GM18526 (cell line): ENCODE data around the gene NDUFC1.

Experiments
- POLR2A ChIP-seq: IDR thresholded peaks from 3 replicates; pipeline ENCODE4 v1.6.1; 2011; ENCODE audit not compliant: insufficient read length; ENCODE audit errors: extremely low read depth

NDUFC1 gene

DNA sequence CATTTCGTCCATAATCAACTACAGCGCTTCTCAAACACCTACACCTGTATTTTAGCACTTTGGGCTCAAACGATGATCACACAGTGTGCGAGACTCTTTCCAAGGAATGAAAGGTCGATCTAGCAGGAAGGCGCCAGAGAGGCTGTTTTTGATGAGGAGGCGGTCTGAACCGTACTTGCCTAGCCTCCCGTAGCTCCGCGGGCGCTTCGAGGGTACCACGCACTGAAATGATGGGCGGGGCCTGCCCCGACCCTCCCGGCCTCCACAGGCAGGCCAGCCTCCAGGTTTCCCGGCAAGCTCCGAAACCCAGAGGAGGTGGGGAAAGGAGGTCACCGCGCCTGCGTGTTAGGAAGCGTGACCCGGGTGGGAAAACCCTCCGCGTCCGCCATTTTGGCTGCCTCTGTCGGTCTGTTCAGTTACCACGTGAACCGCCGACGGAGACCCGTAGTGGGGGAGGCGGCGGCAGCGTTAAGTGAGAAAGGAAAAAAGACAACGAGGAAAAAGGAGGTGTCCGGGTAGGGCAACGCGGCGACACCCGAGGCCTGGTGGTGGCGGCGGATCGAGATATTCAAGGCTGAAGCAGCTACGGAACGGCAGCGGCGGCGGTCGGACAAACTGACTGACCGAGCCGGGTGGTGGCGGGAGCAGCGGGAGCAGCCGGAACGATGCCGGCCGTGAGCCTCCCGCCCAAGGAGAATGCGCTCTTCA lies 1.0 kb downstream of the NDUFC1 start, which contains the start of gene NAA15:
Gene NAA15 (plus strand): TSS at position 393 of the 708 bp plus-strand sequence. CDS start 273 bp downstream, at position 666.
- peak; percentile 71 for TF ChIP-seq POLR2A

DNA sequence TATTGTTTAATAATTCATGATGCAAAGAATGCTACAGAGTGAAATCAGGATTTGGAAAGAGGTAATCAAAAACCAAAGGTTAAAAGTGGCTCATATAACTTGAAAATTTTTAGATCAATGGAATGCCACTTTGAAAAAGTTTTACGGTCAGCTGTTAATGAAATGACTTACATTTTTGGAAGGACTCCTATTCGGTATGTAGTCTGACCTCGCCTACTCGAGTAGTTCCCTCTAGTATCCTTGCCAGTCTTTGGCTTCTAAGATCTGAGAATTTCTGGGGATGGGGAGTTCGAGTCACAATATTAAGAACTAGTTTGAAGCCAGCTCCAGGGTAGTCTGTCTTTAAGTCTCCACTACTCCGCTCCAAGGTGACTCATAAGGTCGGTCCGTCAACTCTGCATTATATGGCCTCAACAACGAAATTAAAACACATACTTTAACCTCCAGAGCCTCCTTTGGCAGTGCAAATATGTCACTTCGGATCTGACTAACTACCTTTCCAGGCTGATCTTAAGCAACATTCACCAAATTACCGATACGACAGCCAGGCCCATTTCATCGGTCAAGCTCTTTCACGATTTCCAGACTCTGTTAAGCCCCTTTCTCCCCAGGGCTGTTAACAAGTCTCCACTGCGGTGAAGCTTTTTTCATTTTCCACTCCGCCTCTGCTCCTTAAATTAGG lies 1.7 kb downstream of the NDUFC1 start:
- no peak for TF ChIP-seq POLR2A

DNA sequence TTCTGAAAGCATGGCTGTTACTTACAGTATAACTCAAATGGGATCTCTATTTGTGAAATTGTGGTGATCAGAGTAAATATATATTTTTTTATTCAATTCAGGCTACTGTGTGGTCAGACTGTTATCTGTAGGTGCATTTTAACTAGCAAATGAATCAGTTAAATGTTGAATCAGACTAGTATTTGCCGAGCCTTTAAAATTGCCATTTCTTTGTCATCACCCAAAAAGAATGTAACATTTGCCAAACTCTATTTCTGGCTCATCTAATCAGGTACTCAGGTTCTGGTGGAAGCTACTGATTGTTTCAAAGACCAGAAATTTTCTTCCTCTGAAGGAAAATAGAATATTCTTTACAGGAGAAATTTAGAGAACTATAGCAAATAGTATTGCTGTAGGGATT lies 2.7 kb downstream of the NDUFC1 start:
- no peak for TF ChIP-seq POLR2A

DNA sequence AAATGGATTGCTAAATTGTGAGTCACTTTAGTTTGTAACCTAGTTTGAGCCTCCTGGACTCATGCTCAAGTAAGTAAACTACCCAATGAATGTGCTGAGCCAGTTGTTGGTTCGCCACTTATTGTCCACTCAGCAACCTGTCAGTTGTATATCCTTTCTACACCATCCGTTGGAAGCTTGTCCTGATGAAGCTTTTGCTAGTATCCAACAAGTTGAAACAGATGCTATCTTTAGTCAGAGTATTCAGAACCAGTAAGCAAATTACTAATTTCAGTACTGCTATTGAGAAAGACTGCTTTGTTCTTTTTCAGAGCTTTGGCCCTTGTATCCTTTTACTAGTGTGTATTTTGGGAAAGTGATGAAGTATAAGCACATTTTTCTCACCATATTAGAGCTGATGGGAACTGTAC lies 5.3 kb downstream of the NDUFC1 start:
- no peak for TF ChIP-seq POLR2A

DNA sequence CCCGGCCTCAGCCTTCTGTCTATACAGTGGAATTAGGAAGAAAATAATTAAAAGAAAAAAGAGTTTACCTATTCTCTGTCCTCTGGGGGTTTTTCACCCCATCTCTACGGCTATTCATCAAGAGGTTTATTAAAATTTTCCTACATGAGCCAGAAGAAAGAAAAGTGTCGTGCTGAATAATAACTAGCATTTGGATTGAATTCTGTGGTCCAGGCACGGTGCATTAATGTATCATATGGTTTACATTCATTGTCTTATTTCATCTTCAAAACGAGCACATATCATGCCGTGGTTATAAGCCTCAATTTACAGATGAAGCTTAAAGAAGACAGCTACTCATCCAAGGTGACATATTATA lies 6.4 kb downstream of the NDUFC1 start:
- TF ChIP-seq POLR2A, result no peak

DNA sequence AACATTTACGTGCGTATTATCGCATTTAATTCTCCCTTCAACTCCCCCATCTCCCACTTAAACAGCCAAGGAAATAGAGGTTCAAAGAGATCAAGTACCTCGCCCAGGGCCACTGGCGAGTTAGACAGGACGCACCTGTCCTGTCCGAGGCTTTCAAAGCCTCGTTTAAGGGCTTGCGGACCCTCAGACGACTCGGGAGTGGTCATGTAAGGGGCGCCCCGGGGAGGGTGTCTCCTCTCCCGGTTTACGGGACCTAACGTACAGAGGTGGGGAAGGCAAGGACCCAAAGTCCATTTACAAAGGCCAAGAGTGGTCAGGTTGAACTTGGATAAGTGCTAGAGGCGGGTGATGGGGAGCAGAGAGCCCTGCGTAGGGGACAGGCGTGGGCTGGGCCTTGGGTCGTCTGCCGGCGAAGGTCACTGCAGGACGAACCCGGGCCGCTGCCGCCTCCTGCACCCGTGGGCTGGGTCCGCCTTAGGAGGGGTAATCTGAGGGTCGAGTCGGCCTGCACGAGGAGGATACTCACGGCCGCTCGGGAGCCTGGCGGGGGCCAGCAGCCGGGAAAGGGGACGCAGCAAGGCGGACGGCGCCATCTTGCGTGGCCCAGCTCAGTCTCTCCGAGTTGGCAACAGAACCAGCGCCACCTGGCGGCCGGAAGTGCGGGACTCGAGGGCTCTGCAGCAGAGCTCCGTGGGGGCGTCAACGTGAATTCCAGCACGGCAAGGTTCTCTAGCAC lies 6.9 kb downstream of the NDUFC1 start:
- peak; percentile 72 for TF ChIP-seq POLR2A

DNA sequence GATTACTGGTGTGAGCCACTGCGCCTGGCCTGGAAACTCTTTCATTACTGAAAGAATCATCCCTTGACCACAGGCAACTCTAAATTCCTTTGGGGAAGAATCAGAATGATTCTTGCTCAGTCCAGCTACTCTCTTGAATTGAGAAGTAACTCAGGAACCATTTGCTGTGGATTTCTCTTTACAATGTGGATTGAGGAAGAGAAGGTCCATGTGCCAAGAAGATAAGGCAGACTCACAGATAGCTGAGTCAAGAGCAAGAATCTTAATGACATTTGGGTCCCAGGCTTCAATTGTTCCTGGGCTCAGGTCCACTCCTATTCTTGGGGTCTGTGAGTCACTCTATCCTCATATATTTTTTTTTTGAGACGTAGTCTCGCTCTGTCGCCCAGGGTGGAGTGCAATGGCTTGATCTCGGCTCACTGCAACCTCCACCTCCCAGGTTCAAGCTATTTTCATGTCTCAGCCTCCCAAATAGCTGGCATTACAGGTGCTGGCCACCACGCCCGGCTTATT lies 16.0 kb downstream of the NDUFC1 start:
- no peak for TF ChIP-seq POLR2A

DNA sequence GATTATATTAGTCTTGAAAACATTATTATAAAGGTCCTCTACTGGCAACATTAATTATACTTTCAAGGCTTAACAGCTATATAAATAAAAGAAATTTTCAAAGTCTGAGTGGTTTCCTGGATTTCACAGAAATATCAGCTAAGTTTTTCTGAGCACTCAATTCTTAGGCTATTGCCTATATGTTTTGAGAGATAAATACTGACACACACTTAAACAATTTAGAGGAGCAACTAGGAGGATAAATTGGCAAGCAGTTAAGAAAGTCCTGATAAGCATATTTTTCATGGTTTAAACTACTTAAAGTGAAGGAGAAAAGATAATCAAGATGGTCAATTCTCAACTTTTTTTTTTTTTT lies 19.6 kb downstream of the NDUFC1 start:
- TF ChIP-seq POLR2A, result no peak

DNA sequence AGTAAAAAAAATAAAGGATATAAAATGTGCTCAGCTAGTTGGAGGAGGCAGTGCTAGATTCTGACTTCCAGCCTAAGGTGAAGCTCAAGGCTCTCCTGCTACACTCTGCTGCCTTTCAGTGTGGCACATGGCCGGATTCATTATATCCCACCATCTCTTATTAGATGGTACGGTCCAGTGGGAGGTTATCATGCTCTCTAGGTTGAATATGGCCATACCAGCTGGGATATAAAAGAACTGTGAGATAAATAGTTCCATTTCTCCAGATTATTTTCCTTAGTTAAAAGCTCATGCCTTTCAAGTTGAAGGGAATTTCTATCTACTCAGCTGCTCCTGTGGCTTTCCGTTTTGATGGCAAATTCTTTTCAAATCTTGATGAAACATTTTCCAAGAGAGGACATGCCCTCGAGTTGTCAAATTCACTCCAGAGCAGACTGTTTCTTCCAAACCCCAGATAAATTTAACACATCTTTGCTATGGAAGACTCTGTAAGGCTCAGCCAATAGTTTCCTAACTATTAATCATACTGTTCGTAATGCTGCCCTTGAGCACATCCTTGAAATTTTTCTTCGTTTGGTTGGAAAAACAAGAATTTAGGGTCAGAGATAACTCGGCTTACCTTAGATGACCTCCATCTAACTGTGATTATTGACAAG lies 20.1 kb downstream of the NDUFC1 start:
- no peak for TF ChIP-seq POLR2A

DNA sequence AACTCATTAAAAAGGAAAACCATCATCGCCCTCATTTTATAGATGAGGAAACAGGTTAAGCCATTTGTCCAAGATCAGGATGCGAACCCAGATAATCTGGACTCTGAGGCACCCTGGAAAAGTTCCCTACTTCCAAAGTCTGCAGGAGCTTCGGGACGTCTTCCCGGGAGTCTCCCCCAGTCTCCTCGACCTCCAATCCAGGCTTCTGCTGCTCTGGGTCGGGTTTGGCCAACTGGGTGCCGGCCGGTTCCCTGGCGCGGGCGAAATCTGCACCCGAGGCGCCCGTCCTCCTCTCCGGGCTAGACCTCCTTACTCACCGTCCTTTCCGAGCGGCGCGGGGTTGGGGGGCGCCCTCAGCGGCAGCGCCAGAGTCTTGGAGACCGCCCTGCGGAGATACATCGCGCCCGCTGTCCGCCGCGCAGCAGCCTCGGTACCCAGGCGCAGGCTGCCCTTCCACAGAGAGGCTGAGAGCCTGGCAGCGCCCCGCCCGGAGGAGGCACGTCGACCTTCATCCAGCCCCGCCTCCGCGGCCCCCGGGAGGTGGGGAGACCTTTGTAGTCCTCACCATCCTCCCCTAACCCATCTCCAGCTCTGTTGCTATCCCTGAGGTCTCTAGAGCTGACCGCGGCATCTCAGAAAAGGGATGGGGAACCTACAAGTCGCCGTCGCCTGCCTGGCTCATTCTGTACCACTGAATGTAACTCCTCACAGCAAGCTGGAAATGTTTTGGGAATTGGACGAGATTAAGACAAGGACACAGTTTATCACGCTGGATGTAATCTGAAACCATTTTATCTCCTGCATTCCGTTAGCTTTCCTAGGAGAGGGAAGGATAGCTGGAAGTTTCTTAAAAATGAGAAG lies 22.3 kb downstream of the NDUFC1 start, which contains the start of gene MGARP:
Gene MGARP (minus strand): TSS at position 466 of the 861 bp plus-strand sequence. CDS start 67 bp downstream, at position 399.
- no peak for TF ChIP-seq POLR2A

DNA sequence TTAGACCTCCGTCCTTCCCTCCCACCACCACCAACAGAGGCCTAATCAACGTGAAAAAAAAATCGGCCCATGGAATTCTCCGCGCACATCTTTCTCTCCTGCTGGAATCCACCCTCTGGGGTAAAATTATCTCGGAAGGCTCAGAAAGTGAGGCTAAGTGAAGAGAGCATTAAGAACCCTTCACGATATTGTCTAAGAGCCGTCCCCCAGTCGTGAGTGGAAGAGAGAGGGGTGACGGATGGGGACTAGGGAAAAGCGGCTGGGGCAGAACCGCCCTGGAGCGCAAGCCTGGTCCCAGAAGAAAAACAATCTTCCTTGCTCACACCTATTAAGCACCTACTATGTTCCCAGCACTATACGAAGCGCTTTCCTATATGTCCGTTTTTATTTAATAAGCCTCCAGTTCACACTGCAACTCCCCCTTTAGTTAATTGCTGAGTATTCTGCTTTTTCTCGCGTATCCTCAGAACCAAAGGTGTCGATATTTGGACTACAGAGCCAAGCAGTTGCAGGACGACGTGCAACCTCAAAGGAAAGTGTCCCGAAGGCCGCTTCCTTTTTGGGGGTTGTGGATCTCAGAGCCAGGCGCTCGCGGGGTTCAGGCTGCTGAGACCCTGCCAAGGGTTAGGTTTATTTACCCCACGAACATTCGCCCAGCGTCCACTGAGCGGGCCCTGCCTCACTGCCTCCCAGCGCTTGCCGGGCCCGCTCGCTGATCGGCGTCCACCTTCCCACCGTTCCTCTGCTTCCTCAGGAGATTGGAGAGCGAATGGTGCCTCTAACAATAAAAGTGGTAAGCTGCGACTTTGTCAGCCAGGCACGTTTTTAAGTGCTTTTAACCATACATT lies 23.1 kb downstream of the NDUFC1 start:
- no peak for TF ChIP-seq POLR2A

DNA sequence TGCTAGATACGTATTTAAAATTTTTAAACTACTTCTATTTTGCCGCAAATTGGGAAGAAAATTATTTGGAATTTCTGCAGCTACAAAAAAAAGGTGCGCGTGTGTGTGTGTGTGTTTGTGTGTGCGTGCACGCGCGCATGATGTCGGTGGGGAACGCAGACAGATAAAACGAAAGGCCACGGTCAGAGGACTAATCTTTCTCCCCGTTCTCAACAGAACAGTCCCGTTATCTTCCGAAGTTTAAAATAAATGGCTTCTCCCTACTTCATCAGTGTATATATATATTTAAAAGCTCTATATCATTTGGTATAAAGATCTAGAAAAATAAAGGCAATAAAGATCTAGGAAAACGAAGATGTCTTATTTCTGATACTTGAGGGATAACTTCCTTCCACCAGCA lies 23.8 kb downstream of the NDUFC1 start:
- TF ChIP-seq POLR2A, result no peak

DNA sequence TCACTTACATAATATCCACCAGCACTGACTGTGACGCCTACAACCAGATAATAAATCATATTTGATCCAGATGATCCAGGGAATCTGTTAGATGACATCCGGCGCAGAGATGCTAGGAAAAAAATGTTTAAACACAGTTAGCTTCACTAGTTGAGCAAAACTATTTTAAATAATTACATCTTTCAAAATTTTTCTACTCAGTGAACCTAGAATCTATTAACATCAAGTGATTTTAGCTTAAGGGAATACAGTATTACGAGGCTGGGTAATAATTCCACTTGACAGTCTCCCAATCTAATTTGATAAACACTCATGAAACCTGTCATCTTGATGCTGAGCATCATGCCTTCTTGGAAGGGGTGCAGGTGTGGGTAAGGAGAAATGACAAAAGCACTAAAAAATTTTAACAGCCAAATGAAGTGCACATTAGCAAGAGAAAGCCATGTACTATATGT lies 27.0 kb downstream of the NDUFC1 start:
- TF ChIP-seq POLR2A, result no peak
